HG03469 (cell line): ENCODE results near the gene LARP7.
"Not testable (repeated sequence)": the region's sequence is repeated elsewhere in the genome, so short reads cannot be mapped to it uniquely, and the experiment has no call there.

Experiments used
- ATAC-seq: cut with Tn5 transposase; IDR thresholded peaks from one replicate; pipeline ENCODE4 v1.9.1; 2021; ENCODE audit warnings: mild to moderate bottlenecking, moderate library complexity, moderate number of reproducible peaks; ENCODE audit not compliant: unreplicated experiment

LARP7 gene

DNA sequence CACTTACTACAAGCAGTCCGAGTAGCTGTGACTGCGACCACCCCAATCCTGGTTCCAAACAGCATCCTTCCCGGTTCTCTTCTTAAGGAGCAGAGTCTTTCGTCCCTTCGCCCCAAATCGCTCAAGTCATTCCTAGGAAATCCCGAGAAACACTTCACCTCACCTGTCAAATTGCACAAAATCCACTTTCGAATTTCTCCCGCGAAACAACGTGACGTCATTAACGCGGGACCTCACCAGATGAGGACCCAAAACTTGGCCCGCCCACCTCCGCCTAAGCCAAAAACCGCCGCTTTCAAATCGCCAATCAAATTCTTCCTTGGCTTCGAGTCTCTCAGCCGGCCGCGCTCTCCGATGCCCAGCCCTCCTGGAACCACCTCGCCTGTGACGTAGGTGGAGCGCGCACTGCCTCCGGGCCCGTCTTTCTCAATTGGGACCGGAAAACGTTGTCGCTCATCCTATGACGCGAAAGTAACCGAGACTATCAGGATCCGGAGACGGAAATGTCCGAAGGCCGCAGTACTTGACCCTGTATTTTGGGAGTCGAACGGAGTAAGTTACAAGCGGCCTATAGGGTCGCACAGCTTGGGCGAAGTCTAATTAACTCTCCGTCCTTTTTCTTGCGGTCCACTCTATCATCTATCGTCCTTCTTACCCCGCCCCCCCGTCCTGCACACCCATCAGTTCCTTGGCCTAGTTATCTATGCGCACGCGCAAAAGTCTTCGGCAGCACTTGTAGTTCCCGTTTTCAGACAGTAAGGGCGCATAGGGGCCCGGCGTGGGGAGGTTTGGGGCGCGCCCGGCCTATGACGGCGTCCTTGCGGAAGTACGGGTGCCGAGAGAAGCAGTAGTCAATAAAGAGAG, at the start of gene LARP7, which contains the start of gene ZGRF1:
Gene LARP7 (plus strand): TSS at position 456 of the 864 bp plus-strand sequence. CDS start 7,527 bp downstream, outside the sequence.
Gene ZGRF1 (minus strand): TSS at position 222 of the 864 bp plus-strand sequence. CDS start 3,733 bp downstream, outside the sequence.
- ATAC-seq = peak; percentile 84

DNA sequence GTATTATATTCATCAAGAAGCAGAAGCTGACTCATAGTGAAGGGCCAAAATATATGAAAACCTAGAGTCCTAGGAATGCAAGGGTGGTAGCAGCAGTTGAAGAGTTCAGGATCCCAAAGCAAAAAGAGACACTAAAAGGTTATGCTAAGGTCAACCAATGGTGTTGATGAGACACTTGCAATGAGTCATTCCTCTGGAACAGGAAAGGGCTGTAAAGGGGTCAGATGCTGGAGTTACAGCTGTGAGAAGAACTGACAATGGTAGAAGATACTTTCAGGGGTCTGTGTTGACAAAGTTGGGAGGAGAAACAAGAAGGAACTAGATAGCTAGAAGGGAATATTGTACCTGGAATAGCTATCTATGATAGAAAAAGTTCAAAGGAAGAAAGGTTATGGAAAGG, 47.7 kb upstream of the LARP7 start:
- no peak for ATAC-seq

DNA sequence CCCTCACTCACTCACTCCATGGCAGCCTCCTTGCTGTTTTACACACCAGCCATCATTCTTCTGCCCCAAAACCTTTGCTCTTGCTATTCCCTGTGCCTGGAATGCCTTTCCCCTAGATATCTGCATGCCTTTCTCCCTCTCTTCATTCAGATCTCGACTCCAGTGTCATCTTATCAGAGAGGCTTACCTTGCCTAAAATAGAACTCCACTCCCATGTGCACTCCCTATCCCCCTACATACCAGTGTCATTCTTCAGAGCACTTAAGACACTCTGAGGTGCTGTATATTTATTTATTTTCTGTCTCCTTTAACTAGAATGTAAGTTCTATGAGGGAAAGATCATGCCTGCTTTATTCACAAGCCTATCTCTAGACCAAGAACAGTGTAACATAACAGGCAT, 45.4 kb upstream of the LARP7 start:
- no peak for ATAC-seq

DNA sequence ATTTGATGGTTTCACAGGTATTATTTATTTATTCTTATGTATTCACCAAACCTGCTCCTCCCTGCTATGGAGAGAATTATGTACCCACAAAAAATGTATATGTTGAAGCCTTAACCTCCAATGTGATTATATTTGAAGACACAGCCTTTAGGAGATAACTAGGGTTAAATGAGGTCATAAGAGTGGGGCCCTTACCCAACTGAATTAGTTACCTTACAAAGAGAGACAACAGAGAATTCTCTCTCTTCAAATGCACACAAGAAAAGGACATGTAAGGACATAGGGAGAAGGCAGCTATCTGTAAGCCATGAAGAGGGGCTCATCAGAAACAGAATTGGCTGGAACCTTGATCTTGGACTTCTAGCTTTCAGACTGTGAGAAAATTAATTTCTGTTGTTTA, 44.2 kb upstream of the LARP7 start:
- no peak for ATAC-seq

DNA sequence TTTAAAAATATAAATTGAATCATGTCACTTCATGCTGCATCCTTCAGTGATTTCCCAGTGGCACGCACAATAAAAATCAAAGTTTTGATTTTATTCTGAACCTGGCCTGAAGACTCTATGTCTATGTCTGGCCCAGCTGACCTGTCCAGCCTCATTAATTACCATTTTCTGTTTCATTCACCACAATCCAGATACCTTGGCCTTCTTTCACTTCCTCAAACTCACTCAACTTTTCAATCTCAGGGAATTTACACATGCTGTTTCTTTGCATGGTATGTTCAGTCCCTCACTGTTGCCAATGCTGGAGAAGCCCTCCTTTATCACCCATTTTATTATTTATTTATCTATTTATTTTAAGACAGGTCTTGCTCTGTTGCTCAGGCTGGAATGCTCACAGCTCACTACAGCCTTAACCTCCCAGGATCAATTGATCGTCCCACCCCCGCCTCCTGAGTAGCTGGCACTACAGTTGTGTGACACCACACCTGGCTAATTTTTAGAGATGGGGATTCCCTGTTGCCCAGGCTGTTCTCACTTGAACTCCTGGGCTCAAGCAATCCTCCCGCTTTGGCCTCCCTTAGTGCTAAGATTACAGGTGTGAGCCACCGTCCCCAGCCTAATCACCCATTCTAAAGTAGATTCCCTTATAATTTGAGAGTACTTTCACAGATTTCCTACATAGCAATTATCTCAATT, 43.4 kb upstream of the LARP7 start:
- peak; percentile 66 for ATAC-seq

DNA sequence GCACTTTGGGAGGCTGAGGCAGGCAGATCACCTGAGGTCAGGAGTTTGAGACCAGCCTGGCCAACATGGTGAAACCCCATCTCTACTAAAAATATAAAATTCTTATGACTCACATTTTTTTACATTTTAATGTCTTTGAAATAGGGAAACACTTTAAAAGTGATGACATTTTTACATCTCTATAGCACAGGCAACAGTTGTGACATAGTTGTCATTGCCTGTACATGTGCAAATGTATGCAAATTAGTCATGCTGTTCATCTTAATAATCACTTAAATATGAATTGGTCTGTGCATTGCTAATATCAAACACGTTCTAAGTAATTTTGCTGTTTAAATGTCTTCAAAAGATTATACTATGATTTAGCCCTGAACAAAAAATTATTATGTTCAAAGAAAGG, 42.0 kb upstream of the LARP7 start:
- ATAC-seq = no peak

DNA sequence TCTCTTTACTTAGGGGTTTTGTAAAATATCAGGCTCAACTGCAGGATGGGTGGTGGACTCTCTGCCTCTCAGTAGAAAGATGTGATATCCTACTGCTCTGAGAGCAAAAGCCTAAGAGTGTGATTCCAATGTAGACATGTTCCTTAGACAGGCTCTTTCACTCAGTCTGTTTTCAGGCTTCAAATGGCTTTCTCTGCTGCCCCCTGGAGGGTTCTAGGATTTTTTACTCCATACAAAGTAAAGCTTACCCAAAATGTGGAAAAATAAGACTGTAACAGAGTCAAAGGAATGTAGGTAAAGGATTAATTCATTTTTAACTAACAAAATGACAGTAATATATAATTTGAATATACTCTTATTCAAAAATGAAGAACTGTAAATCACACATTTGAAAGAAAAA, 32.4 kb upstream of the LARP7 start:
- ATAC-seq = peak; percentile 73

DNA sequence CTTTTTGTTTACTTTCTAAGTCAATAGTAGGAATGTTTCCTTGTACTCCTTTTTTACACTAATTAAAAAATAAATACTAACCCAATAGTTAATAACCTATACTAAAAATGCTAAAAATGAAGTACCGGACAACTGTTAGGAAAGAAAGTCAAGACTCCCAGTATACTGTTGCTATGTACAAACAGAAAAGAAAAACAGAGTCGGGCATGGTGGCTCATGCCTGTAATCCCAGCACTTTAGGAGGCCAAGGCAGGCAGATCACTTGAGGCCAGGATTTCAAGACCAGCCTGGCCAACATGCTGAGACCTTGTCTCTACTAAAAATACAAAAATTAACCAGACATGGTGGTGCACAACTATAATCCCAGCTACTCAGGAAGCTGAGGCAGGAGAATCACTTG, 24.1 kb upstream of the LARP7 start:
- not testable (repeated sequence) for ATAC-seq

DNA sequence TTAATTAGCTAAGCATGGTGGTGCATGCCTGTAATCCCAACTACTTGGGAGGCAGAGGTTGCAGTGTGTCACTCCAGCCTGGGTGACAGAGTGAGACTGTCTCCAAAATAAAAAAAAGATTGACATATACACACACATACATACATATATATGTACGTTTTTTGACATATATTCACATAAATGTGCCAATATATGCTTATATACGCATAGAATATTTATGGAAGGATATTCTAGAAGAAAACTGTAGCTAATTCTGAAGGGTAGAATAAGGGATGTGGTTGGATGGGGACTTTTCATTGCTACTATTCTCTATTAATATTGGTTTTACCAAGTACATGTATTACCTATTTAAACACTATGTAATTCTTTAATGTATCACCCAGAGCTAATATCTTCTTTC, 20.0 kb upstream of the LARP7 start:
- ATAC-seq = no peak

DNA sequence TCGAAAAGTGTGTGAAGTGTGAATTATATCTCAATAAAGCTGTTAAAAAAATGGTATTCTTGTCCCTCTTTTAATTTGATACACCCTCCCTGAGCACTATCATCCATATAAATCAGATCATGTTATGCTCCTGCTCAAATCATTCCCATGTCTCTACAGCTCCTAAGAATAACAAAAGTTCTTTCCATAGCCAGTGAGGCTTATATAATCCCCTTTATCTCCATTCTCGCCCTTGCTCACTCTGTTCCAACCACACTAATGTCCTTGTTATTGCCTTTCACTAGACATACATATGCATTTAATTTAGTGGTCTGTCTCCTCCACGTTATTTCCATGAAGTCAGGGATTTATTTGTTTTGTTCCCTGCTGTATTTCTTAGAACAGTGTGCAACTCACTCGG, 10.7 kb upstream of the LARP7 start:
- no peak for ATAC-seq

DNA sequence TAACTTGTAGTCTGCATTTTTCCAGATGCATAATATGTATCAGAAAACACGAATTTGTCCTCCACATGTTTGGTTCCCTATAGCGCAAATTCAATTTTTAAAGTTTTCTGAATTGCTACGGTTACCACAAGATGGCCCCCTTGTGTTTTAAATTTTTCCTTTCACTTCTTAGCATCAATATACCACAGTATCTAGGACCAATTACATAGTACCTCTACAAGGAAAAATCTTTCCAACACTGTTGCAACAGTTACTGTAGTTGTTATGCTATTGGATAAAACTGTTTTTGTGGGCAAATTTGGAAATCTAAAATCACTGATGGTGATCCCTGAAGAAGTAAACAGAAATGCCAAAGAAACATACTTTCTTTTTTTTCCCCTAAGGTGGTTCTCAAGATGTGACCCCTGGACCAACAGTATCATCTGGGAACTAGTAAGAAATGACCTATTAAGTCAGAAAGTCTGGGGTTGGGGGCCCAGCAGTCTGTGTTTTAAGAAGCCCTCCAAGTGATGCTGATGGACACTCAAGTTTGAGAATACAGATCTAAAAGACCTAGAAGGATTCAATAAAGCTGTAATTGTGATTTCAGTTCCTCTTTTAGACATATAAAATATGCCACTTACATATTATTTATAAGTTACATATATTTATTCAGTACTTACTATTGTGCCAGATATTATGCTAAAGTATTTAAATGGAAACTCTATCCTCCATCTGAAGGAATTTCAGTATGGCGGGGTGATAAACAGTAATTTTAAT, 3.3 kb upstream of the LARP7 start:
- no peak for ATAC-seq

DNA sequence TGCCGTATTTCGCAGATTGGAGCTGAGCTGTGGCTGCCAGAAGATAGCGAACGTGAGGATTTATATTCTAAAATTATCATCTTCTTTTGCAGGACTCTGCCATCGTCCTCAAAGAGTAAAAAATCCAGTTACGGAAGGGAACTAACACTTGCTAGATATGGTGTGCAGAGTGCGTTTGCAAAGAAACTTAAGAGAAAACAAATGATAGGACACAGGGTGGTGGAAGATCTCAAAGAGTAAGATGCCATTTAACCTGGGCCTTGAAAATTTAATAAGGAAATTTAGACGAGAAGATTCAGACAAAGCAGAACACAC, 566 bp downstream of the LARP7 start:
- ATAC-seq = no peak

DNA sequence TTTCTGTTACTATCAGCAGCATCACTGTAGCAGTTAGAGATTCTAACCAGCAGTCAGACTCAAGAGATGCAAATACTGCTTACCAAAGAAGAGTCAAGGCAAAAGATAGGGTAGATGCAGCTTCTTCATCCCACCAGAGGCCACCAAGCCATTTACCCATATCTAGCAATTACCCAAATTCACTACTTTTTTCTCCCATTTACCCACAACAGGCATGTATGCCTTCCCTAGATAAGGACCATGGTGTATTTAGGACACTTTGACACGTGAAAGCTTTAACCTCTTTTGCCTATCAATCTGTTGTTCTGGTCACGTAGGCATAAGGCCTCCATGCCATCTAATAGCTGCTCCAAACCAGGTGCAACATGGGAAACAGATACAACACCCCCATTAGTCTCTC, 5.6 kb downstream of the LARP7 start:
- no peak for ATAC-seq

DNA sequence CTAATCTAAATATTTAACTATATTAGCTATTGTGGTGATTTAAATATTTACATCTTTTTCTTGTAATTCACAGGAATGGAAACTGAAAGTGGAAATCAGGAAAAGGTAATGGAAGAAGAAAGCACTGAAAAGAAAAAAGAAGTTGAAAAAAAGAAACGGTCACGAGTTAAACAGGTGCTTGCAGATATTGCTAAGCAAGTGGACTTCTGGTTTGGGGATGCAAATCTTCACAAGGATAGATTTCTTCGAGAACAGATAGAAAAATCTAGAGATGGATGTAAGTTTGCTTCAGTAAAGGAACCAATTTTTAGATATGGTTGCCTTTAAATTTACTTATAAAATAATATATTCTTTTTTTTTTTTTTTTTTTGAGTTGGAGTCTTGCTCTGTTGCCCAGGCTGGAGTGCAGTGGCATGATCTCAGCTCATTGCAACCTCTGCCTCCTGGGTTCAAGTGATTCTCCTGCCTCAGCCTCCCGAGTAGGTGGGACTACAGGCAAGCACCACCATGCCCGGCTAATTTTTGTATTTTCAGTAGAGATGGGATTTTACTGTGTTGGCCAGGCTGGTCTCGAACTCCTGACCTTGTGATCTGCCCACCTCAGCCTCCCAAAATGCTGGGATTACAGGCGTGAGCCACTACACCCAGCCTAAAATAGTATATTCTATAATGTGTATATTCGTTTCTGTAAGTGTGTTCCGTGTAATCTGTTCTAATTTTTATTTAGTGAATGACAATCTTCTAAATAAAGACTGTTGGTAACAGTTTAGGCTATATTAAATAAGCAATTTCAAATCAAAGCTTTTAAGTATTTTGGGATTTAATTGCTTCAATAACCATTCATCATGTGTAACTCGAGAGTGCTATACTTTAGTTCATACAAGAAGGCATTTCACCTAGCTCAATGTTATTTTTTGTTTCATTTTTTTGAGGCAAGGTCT, 7.9 kb downstream of the LARP7 start:
- not testable (repeated sequence) for ATAC-seq

DNA sequence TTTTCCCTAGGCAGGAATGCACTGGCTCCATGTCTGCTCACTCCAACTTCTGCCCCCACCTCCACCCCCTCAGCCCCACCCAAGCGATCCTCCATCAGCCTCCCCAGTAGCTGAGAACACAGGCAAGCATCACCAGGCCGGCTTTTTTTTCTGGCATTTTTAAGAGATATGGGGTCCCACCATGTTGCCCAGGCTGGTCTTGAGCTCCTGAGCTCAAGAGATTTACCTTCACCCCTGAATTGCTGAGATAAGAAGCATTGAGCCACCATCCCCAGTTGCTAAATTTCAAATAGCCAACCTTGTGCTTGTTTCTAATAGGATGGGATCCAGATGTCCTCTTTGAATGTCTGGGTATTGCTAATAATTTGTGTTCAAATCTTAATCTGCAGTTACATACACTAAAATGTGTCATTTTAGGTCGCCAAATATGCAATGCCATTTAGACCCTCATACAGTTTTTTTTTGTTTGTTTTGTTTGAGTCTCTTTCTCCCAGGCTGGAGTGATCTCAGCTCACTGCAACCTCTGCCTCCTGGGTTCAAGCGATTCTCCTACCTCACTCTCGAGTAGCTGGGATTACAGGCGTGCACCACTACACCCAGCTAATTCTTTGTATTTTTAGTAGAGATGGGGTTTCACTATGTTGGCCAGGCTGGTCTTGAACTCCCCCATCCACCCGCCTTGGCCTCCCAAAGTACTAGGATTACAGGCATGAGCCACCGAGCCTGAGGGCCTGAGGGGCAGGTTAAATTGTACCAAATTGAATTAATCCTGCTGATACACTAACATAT, 8.8 kb downstream of the LARP7 start:
- no peak for ATAC-seq

DNA sequence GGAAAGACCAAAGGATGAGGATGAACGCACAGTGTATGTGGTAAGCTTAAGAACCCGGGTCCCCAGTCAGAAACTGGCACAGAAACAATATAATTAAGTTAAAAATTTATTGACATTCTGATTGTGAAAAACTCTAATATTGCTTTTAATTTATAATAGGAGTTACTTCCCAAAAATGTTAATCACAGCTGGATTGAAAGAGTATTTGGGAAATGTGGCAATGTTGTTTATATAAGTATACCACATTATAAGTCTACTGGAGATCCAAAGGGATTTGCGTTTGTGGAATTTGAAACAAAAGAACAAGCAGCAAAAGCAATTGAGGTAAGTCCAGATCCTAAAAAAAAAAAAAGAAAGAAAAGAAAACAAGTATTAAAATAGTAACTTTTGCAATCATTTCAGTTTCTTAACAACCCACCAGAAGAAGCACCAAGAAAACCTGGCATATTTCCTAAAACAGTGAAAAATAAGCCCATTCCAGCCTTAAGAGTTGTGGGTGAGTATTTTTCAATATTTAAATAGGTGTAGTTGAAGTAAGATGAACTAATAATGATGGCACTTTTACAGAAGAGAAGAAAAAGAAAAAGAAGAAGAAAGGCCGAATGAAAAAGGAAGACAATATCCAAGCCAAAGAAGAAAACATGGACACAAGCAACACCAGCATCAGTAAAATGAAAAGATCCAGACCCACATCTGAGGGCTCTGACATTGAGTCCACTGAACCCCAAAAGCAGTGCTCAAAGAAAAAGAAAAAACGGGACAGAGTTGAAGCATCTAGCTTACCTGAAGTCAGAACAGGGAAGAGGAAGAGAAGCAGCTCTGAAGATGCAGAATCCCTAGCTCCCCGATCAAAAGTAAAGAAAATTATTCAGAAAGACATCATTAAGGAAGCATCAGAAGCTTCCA, 9.9 kb downstream of the LARP7 start:
- ATAC-seq = no peak

DNA sequence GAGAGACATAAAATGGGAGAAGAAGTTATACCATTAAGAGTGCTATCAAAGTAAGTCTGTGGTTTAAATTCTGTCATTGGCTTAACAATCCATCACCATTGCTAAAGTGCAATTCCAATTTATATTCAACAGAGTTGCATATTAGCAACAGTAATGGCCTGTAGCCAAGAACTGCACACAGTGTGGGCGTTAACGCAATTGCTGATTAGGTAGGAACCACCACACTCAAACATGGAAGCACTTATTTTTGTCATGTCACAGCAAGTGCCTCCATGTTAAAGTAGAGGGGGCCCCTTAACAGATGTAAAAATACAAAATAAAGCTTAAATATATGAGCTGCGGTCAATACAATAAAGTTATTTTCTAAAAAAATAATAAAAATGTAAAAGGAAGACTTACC, 10.8 kb downstream of the LARP7 start:
- ATAC-seq = no peak

DNA sequence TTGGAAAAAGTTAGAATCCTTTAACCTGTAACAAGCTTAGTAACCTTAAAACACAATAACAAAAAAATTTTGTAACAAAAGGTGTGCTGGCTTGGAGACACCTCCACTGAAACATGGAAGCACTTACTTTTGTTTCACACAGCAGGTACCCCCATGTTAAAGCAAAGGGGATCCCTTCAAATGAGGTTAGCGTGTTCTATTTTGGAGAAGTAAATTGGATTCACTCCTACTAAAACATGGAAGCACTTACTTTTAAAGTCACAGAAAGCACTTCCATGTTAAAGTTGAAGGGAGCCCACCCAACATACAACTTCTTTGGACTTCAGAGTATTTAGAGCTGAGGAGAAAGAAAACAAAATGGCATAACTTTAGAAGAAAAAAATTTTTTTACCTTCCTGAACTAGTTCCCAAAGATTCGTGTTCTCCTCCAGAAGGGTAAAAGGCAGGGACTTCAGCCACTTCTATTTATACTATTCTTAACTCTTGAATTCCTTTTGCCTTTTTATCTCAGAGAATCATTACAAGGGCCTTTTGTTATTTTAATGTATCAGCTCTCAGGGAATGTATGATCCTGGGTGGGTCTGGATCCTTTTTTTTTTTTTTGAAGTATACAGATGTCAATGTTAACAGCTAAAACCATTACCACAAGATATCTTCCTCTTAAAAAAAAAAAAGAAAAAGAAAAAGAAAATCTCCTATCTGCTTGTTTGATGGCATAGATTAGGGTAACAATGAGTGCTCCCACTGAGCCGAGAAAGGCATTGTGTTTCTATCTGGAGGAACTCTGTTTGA, 11.5 kb downstream of the LARP7 start:
- no peak for ATAC-seq
